ENCODE data around the gene TRAF1. TPM values are rescaled to one million over a fixed set of nuclear protein-coding genes. Genes with fewer than 3 reads are reported as not detected.

Gene TRAF1
- total RNA-seq, 3 donors from 2014 or later (not counting 1 experiment from before 2014, with no cell fraction given): 23.4 to 33.9 (median 30.5) TPM

DNA sequence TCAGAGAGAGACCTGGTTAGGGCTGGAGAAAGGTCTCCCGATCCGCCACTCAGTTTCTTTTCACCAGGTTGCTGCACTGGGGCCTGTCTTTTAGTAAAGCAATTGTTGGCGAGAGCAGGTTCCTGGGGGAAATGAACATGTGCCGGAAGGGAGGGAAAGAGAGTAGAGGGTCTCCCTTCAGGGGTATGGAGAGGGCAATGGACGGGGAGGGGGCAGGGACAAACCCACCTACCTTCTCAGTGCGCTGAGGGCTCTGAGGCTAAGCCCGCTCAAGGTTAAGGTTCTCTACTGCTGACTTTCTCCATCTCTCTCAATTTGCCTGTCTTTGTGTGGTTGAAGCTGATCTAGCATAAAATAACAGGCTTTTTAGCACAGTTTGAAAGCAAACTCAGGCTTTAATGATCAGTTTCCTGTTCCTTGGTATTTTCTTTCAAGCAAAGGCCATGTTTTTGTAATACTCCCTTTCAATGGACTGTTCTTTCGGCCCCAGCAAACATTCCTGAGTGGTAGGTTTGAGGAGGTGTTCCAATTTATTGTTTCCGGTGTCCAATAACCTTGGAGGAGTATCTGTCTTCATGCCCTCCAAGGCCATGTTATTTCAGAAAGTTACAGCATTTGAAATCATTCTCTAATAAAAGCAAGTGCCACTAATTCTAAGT lies 25.5 kb upstream of the TRAF1 start:
- H3K27me3 ChIP-seq (ENCODE audit: control insufficient read depth, insufficient read depth, low read length): no peaks in the 10 kb centered on the region
- 91% methylated on average over 5 of the region's 9 CpGs for WGBS (ENCODE audit: insufficient coverage)
- no peaks in the 10 kb centered on the region for H3K9me3 ChIP-seq (ENCODE audit: control insufficient read depth, insufficient read depth, low read length)
- H3K36me3 ChIP-seq (ENCODE audit: control insufficient read depth, insufficient read depth, low read length): no peaks in the 10 kb centered on the region
- DNase-seq: no peak
- H3K4me3 ChIP-seq (ENCODE audit: low read length): no peak overlapping the region
- TF ChIP-seq CTCF (IDR thresholded peaks at IDR 0.05): no peak
- H3K4me1 ChIP-seq (ENCODE audit: control insufficient read depth, insufficient read depth, low read length): peaks cover 6% of the 10 kb centered on the region
- ATAC-seq: no peak
- intact Hi-C loops (cut with micrococcal nuclease): no loop called here
- Mint-ChIP-seq H3K27me3 (ENCODE audit: low read depth in 2 of 2) (no peaks in the 10 kb centered on the region), H3K27ac (no peak overlapping the region), H3K4me3 (no peak overlapping the region), H3K4me1 (no peaks in the 10 kb centered on the region), H3K36me3 (no peaks in the 10 kb centered on the region), H3K9me3 (no peaks in the 10 kb centered on the region)
- H3K27ac ChIP-seq (ENCODE audit: low read length): no peak overlapping the region

DNA sequence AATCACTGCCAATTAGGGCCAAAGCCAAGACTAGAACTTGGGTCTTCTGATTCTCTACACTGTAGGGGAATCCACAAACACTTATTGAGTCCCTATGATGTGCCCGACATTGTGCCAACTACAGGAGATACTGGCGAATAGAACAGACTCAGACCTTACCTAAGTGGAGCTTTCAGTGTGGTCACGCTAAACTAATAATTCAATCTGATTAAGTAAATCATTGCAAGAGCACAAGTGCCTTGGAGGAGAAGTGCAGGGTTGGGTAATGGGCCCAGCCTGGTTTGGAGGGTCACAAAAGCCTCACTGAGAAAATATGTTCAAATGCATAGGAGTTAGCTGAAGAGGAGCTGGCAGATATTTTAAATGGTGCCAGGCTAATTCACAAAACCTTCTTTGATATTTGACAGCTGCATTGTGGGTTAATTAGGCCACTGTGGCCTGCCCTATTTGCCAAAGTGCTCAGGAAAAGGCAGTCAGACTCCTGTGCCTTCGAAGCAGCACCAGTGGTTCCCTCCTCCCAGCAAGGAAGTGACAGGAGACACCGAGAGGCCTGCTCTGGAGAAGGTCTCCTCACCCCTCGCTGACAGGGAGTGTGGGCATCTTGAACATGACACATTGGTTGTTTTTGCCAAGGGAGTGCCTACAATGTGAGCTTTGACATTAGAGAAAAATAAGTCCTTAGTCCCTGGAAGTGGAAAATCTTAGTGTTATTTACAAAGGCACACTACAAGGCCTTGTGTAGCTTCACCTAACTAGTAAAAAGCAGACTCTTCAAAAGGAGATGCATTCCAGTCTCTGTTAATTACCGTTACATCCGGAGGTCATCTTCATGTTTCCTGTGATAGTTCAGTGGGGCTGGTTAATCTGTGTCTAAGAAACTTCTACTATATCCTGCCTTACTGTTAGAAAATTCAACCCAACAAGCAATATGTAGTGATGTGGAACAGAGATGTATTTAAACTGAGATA lies 24.1 kb upstream of the TRAF1 start:
- WGBS (ENCODE audit: insufficient coverage): 95% methylated on average over 6 of the region's 8 CpGs
- Mint-ChIP-seq H3K9me3 (no peaks in the 10 kb centered on the region), H3K36me3 (no peaks in the 10 kb centered on the region), H3K4me1 (no peaks in the 10 kb centered on the region), H3K27me3 (ENCODE audit: low read depth in 2 of 2) (no peaks in the 10 kb centered on the region), H3K27ac (no peak overlapping the region), H3K4me3 (no peak overlapping the region)
- H3K4me3 ChIP-seq (ENCODE audit: low read length): no peak overlapping the region
- TF ChIP-seq CTCF (IDR thresholded peaks at IDR 0.05): no peak
- no peaks in the 10 kb centered on the region for H3K9me3 ChIP-seq (ENCODE audit: control insufficient read depth, insufficient read depth, low read length)
- peak overlapping the region; percentile 1 for H3K27ac ChIP-seq (ENCODE audit: low read length)
- no peaks in the 10 kb centered on the region for H3K27me3 ChIP-seq (ENCODE audit: control insufficient read depth, insufficient read depth, low read length)
- H3K36me3 ChIP-seq (ENCODE audit: control insufficient read depth, insufficient read depth, low read length): no peaks in the 10 kb centered on the region
- intact Hi-C loops (cut with micrococcal nuclease): no loop called here
- peak; percentile 29 to 67 (median 32) for ATAC-seq
- H3K4me1 ChIP-seq (ENCODE audit: control insufficient read depth, insufficient read depth, low read length): peaks cover 6% of the 10 kb centered on the region
- no peak for DNase-seq

DNA sequence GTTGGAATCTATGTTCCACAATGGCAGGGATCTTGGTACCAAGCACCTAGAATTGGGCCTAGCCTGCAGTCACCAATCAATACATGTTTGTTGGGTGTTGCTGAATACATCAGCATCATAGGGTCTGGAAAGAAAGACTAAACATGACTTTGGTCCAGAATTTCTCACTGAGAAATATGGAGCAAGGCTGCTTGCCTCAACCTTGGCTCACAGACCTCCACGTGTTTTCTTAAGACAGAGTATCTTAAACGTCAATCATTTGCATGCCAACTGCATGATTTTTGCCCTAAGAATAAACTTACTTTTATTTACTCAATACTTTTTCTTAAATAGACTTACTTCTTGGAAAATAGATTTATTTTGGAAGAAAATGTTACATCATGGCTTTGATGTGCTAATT lies 22.7 kb upstream of the TRAF1 start:
- peaks cover 6% of the 10 kb centered on the region for H3K4me1 ChIP-seq (ENCODE audit: control insufficient read depth, insufficient read depth, low read length)
- H3K9me3 ChIP-seq (ENCODE audit: control insufficient read depth, insufficient read depth, low read length): no peaks in the 10 kb centered on the region
- no peak for TF ChIP-seq CTCF (IDR thresholded peaks at IDR 0.05)
- H3K36me3 ChIP-seq (ENCODE audit: control insufficient read depth, insufficient read depth, low read length): no peaks in the 10 kb centered on the region
- no peak for ATAC-seq
- Mint-ChIP-seq H3K4me3 (no peak overlapping the region), H3K27ac (no peak overlapping the region), H3K4me1 (no peaks in the 10 kb centered on the region), H3K9me3 (no peaks in the 10 kb centered on the region), H3K27me3 (ENCODE audit: low read depth in 2 of 2) (no peaks in the 10 kb centered on the region), H3K36me3 (no peaks in the 10 kb centered on the region)
- intact Hi-C loops (cut with micrococcal nuclease): no loop called here
- DNase-seq: no peak
- no peak overlapping the region for H3K27ac ChIP-seq (ENCODE audit: low read length)
- no peak overlapping the region for H3K4me3 ChIP-seq (ENCODE audit: low read length)
- WGBS (ENCODE audit: insufficient coverage): 81% methylated on average over 2 of the region's 2 CpGs
- no peaks in the 10 kb centered on the region for H3K27me3 ChIP-seq (ENCODE audit: control insufficient read depth, insufficient read depth, low read length)
